Measurements from ENCODE around the gene RAB33B.

DNA sequence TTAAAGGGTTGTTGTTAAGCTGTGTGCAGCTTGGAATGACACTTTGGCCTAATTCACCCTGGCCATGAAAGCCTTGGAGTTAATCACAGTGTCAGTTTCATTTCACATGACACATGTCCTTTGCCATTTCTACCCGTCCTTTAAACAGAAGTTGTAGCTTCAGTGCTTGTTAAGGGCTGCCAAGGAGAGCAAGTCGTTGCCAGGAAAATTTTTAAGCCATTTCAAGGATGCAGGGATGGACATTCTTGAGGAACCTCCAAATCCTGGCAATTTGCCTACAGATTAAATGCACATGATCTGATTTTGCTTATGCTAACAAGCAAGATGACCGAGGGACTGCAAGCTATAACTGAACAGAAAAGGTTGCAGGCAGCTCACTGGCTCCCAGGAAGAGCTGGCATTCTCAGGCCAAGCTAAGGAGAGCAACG, 61.6 kb downstream of the RAB33B start:
- no peak for TF ChIP-seq SUZ12 (IDR thresholded peaks at IDR 0.05)
- TF ChIP-seq FOXK2 (IDR thresholded peaks at IDR 0.05) = no peak
- no peak for TF ChIP-seq L3MBTL2 (conservative IDR thresholded peaks at IDR 0.05)
- TF ChIP-seq FOXM1 (IDR thresholded peaks at IDR 0.05; ENCODE audit: borderline replicate concordance) = no peak
- TF ChIP-seq BHLHE40 (IDR thresholded peaks at IDR 0.05; ENCODE audit: borderline replicate concordance) = no peak

All from HEK293T (cell line).